Islet of Langerhans (tissue), 1 donor: Measurements from ENCODE around the gene PLA2G15.

Source experiments
- FAIRE-seq: peaks from one replicate; lab custom pipeline; 2011; peaks lifted over from hg19 to GRCh38; lab: Jason Lieb, UNC

The PLA2G15 gene

GRCh38 chr16:68244903-68245853 is at the start of gene PLA2G15:
Gene PLA2G15 (plus strand): TSS chr16:68245373. CDS start chr16:68245427, 54 bp downstream.
- no peak for FAIRE-seq

- FAIRE-seq, result no peak
Measured at GRCh38 chr16:68197250-68197649, 47.9 kb upstream of the PLA2G15 start.

- FAIRE-seq, result no peak
Measured at GRCh38 chr16:68200088-68200783, 44.9 kb upstream of the PLA2G15 start.

- FAIRE-seq, result no peak
Measured at GRCh38 chr16:68202091-68202519, 43.1 kb upstream of the PLA2G15 start.

GRCh38 chr16:68206245-68206644 is 38.9 kb upstream of the PLA2G15 start:
- FAIRE-seq, result no peak

GRCh38 chr16:68214726-68215125 is 30.4 kb upstream of the PLA2G15 start:
- no peak for FAIRE-seq

GRCh38 chr16:68215302-68215701 is 29.9 kb upstream of the PLA2G15 start:
- no peak for FAIRE-seq

GRCh38 chr16:68216240-68216639 is 28.9 kb upstream of the PLA2G15 start:
- no peak for FAIRE-seq

- no peak for FAIRE-seq
Measured at GRCh38 chr16:68217506-68217905, 27.7 kb upstream of the PLA2G15 start.

GRCh38 chr16:68219725-68220351 is 25.3 kb upstream of the PLA2G15 start:
- no peak for FAIRE-seq

- FAIRE-seq, result no peak
Measured at GRCh38 chr16:68223072-68223471, 22.1 kb upstream of the PLA2G15 start.

GRCh38 chr16:68226116-68226515 is 19.1 kb upstream of the PLA2G15 start:
- no peak for FAIRE-seq

GRCh38 chr16:68227183-68227793 is 17.9 kb upstream of the PLA2G15 start:
- no peak for FAIRE-seq

- FAIRE-seq, result no peak
Measured at GRCh38 chr16:68227850-68228553, 17.2 kb upstream of the PLA2G15 start.

GRCh38 chr16:68228652-68229051 is 16.5 kb upstream of the PLA2G15 start:
- FAIRE-seq, result no peak

- FAIRE-seq, result peak; percentile 78
Measured at GRCh38 chr16:68229431-68230175, 15.6 kb upstream of the PLA2G15 start.

- FAIRE-seq, result no peak
Measured at GRCh38 chr16:68230176-68230571, 15.0 kb upstream of the PLA2G15 start.

- no peak for FAIRE-seq
Measured at GRCh38 chr16:68230956-68231355, 14.2 kb upstream of the PLA2G15 start.

GRCh38 chr16:68231384-68232136 is 13.6 kb upstream of the PLA2G15 start:
- FAIRE-seq, result no peak

GRCh38 chr16:68232335-68232734 is 12.8 kb upstream of the PLA2G15 start:
- FAIRE-seq, result no peak
